HG03432 (cell line): ENCODE measurements around the gene CAPNS1.
"Not testable (repeated sequence)": the region's sequence is repeated elsewhere in the genome, so short reads cannot be mapped to it uniquely, and the experiment has no call there.

Experiments
- ATAC-seq: cut with Tn5 transposase; IDR thresholded peaks from one replicate; pipeline ENCODE4 v1.9.1; 2021; ENCODE audit warnings: mild to moderate bottlenecking, moderate library complexity; ENCODE audit not compliant: unreplicated experiment

Gene CAPNS1

GRCh38 chr19:36149673-36150406 is 10.0 kb downstream of the CAPNS1 start:
- ATAC-seq, result no peak

GRCh38 chr19:36150586-36150985 is 10.7 kb downstream of the CAPNS1 start:
- no peak for ATAC-seq

GRCh38 chr19:36151144-36152018 is 11.5 kb downstream of the CAPNS1 start:
- ATAC-seq, result no peak

- ATAC-seq, result no peak
Measured at GRCh38 chr19:36152019-36152351, 12.1 kb downstream of the CAPNS1 start.

- no peak for ATAC-seq
Measured at GRCh38 chr19:36152352-36153091, 12.7 kb downstream of the CAPNS1 start, which contains the start of gene COX7A1. Gene COX7A1, minus strand, starts transcription at chr19:36152447. Its CDS starts 40 bp downstream, at chr19:36152407.

- no peak for ATAC-seq
Measured at GRCh38 chr19:36153126-36153525, 13.3 kb downstream of the CAPNS1 start.

- no peak for ATAC-seq
Measured at GRCh38 chr19:36160821-36161596, 21.1 kb downstream of the CAPNS1 start.

GRCh38 chr19:36163813-36164212 is 23.9 kb downstream of the CAPNS1 start:
- no peak for ATAC-seq

- no peak for ATAC-seq
Measured at GRCh38 chr19:36169084-36169760, 29.4 kb downstream of the CAPNS1 start.

GRCh38 chr19:36172852-36173251 is 33.0 kb downstream of the CAPNS1 start:
- no peak for ATAC-seq

- not testable (repeated sequence) for ATAC-seq
Measured at GRCh38 chr19:36173846-36174245, 34.0 kb downstream of the CAPNS1 start.

GRCh38 chr19:36179077-36179476 is 39.2 kb downstream of the CAPNS1 start:
- ATAC-seq, result not testable (repeated sequence)

GRCh38 chr19:36182612-36183244 is 42.9 kb downstream of the CAPNS1 start:
- no peak for ATAC-seq

GRCh38 chr19:36183245-36183628 is 43.4 kb downstream of the CAPNS1 start:
- ATAC-seq, result no peak

- not testable (repeated sequence) for ATAC-seq
Measured at GRCh38 chr19:36186722-36187121, 46.9 kb downstream of the CAPNS1 start.

GRCh38 chr19:36196249-36196648 is 56.4 kb downstream of the CAPNS1 start:
- ATAC-seq, result no peak

GRCh38 chr19:36198119-36198518 is 58.3 kb downstream of the CAPNS1 start:
- no peak for ATAC-seq
